HL-60 (cell line): Measurements from ENCODE around the gene GAB2.

Experiments
- DNase-seq, 2 experiments: peaks; one replicate each; pipeline ENCODE4 v3.0.0-alpha.2; 2010 to 2020; ENCODE audit warnings: low read depth in 1 of 2, low spot score in 1 of 2
- H3K27ac ChIP-seq: fragments of 250-450 bp; sonication (Bioruptor Pico); replicated peaks from 2 replicates; pipeline ENCODE4 v1.5.1; 2020; ENCODE audit warnings: mild to moderate bottlenecking, moderate library complexity
- H3K27me3 ChIP-seq: fragments of 250-450 bp; sonication (Bioruptor Pico); 2 replicates; pipeline ENCODE4 v1.5.1; 2021; ENCODE audit warnings: mild to moderate bottlenecking, moderate library complexity; ENCODE audit not compliant: insufficient read depth, poor library complexity, severe bottlenecking
- H3K4me3 ChIP-seq: replicated peaks from 2 replicates; pipeline ENCODE4 v1.5.1; 2011; ENCODE audit warnings: mild to moderate bottlenecking, control low read depth, low read length; ENCODE audit not compliant: insufficient read depth
- CTCF ChIP-seq: IDR thresholded peaks from one replicate; pipeline ENCODE4 v1.5.1; 2011; ENCODE audit warnings: low read length, control low read depth, inconsistent platforms; ENCODE audit not compliant: insufficient read depth
- GABPA ChIP-seq: IDR thresholded peaks from 2 replicates; pipeline ENCODE4 v1.6.1; 2012; ENCODE audit warnings: low read depth
- POLR2AphosphoS5 ChIP-seq: IDR thresholded peaks from 2 replicates; pipeline ENCODE4 v1.6.1; 2012; ENCODE audit warnings: low read depth
- SPI1 ChIP-seq: IDR thresholded peaks from 2 replicates; pipeline ENCODE4 v1.6.1; 2012; ENCODE audit warnings: low read depth, mild to moderate bottlenecking, borderline replicate concordance
- TF ChIP-seq, protein P1 (sequence below): IDR thresholded peaks from 2 replicates; pipeline ENCODE4 v1.6.1; 2012; ENCODE audit warnings: low read depth; ENCODE audit not compliant: insufficient replicate concordance

The GAB2 gene

DNA sequence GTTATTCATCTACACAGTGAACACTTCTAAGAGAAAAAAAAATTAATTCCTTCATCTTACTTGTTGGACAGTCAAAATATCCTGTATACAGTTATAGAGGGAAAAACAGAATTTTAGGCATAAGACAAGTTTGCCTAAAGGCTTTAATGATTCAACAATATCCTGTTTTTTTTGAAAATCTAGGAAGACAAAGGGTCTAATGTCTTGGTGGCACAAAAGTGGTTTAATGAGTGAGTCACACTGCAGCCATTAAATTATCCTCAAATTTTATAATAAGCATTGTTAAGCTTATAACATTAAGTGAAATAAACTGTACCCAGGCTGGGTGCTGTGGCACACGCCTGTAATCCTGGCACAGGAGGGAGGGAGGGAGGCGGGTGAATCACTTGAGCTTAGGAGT lies 72.9 kb downstream of the GAB2 start:
- Histone ChIP-seq H3K27ac (no peak overlapping the region), H3K4me3 (no peak overlapping the region), H3K27me3 (no peaks in the 10 kb centered on the region)
- TF ChIP-seq CTCF: no peak
- no peak for TF ChIP-seq SPI1
- no peak for TF ChIP-seq POLR2AphosphoS5
- TF ChIP-seq GABPA: no peak
- TF ChIP-seq, protein P1, sequence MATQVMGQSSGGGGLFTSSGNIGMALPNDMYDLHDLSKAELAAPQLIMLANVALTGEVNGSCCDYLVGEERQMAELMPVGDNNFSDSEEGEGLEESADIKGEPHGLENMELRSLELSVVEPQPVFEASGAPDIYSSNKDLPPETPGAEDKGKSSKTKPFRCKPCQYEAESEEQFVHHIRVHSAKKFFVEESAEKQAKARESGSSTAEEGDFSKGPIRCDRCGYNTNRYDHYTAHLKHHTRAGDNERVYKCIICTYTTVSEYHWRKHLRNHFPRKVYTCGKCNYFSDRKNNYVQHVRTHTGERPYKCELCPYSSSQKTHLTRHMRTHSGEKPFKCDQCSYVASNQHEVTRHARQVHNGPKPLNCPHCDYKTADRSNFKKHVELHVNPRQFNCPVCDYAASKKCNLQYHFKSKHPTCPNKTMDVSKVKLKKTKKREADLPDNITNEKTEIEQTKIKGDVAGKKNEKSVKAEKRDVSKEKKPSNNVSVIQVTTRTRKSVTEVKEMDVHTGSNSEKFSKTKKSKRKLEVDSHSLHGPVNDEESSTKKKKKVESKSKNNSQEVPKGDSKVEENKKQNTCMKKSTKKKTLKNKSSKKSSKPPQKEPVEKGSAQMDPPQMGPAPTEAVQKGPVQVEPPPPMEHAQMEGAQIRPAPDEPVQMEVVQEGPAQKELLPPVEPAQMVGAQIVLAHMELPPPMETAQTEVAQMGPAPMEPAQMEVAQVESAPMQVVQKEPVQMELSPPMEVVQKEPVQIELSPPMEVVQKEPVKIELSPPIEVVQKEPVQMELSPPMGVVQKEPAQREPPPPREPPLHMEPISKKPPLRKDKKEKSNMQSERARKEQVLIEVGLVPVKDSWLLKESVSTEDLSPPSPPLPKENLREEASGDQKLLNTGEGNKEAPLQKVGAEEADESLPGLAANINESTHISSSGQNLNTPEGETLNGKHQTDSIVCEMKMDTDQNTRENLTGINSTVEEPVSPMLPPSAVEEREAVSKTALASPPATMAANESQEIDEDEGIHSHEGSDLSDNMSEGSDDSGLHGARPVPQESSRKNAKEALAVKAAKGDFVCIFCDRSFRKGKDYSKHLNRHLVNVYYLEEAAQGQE: no peak
- no peak for DNase-seq

DNA sequence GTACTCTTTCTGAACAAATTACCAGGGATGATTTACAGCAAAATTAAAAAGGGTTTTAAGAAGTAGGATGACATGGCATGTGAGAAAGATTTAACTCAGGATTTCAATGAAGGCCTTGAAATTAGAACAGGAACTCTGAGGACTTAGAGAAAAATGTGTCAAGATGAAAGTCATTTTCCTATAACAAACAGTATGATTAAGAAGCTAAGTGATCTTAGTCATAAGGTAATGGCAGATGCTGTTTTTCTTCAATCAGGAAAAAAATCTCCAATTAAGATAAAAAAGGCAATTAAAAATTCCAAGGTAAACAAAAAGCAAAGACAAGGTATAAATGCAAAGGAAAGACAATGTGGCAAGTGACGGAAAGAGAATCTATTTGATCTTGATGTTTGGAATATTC lies 73.5 kb downstream of the GAB2 start:
- H3K27me3 ChIP-seq: no peaks in the 10 kb centered on the region
- no peak for DNase-seq
- H3K4me3 ChIP-seq: no peak overlapping the region
- no peak overlapping the region for H3K27ac ChIP-seq
- no peak for TF ChIP-seq GABPA
- no peak for TF ChIP-seq POLR2AphosphoS5
- TF ChIP-seq, protein P1: no peak
- no peak for TF ChIP-seq SPI1
- no peak for TF ChIP-seq CTCF

- DNase-seq: no peak
- Histone ChIP-seq H3K27me3 (no peaks in the 10 kb centered on the region), H3K27ac (no peak overlapping the region), H3K4me3 (no peak overlapping the region)
- TF ChIP-seq POLR2AphosphoS5 (no peak), CTCF (no peak), GABPA (no peak), SPI1 (no peak)
- TF ChIP-seq, protein P1: no peak
Measured at GRCh38 chr11:78343303-78343702, 74.3 kb downstream of the GAB2 start.
